Activated CD4-positive, CD25-positive, alpha-beta regulatory T cell (primary cell): Measurements from ENCODE around the gene SPINT4.

Experiments
- DNase-seq, 4 experiments: peaks; one replicate each; lab custom pipeline; 2025; lab: John Stamatoyannopoulos, UW

Gene SPINT4

DNA sequence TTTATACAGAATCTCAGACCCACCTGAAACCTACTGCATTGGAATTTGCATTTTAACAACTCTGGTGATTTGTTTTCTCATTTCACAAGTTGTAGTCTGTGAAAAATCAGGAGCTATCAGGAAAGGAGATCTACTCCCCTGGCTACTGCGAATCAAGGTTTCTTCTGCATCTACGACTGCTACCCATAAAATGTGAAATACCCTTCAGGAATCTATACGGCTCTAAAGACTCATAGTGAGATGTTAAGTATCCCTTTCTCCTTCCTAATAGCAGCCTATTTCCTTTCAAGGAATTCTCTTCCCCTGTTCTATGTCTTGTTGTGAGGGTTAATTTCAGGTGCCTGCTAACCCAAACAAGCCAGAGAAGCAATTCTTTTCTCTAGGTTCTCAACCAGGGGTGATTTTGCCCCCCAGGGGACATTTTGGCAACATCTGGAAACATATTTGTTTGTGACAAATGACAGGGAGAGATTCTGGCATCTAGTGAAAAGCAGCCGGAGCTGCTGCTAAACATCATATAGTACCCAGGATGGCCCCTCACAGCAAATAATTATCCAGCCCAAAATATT lies 43.2 kb downstream of the SPINT4 start:
- DNase-seq, result no peak

DNA sequence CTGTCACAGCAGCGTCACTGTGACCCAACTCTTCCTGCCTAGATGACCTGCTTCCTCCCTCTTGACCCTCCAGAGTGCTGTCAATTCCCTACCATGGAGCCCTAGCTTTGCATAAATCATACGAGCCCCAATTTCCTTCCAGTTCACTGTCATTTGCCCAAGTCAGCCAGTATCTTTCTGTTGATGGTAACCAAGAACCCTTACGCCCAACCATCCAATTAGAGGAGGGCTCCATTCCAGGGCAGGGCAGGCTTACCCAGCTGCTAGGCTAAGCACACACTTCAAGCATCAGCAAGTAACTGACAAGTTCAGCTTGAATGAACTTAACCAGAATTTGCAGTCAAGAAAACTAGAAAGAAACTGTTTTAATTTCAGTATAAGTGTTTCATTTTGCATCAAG lies 43.8 kb downstream of the SPINT4 start:
- no peak for DNase-seq

DNA sequence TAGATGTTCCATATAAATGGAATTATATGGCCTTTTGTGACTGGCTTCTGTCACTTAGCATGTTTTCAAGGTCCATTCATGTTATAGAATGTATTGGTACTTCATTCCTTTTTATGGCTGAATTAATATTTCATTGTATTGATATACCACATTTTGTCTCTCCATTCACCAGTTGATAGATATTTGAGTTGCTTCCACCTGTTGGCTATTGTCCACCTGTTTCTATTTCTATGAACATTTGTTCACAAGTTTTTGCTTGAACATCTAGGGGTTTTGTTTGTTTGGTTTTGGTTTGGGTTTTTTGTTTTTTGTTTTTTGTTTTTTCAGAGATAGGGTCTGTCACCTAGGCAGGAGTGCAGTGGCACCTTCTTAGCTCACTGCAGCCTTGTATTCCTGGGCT lies 46.3 kb downstream of the SPINT4 start:
- no peak for DNase-seq

DNA sequence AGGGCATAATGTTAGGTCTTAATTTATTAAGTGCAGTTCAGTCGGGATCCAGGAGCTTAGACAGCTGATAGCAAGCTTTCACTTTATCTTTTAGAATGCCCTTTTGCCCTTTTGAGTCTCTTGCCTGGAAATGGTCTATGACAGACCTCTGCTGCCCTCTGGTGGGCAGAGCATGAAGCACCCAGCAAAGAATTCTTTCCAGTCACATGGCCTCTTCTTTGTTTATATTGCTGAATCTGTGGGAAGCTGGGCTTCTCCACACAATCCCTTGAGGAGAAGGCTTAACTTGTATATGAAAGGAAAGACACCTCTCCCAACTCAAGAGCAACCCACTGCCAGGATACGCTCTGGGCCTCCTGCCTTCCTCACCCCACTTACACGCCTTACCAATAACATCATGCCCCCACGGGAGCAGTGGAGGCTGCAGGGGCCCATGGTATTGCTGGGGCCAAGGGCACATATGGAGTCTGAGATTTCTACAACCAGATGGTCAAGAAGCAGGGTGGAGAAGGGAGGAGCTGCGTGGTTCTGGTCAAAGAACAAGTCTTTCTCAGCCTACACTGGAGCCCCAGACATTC lies 49.1 kb downstream of the SPINT4 start:
- DNase-seq, result peak; percentile 56 to 72 (median 61)

DNA sequence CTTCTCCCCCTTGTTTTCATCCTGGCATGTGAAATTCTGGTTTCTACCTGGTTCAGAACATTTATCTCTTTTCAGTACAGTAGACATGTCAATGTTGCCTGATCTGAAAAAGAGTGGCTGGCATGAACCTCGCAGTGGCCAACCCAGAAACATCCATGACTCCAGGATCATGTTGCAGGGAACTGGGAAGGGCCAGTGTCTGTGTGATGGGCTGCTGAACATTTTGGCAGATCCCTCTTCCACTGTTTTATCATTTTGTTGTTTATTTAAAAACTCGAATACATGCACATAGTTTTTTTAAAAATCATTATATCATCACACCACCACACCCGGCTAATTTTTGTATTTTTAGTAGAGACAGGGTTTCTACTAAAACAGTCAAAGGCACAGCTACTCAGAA lies 50.5 kb downstream of the SPINT4 start:
- DNase-seq, result no peak

DNA sequence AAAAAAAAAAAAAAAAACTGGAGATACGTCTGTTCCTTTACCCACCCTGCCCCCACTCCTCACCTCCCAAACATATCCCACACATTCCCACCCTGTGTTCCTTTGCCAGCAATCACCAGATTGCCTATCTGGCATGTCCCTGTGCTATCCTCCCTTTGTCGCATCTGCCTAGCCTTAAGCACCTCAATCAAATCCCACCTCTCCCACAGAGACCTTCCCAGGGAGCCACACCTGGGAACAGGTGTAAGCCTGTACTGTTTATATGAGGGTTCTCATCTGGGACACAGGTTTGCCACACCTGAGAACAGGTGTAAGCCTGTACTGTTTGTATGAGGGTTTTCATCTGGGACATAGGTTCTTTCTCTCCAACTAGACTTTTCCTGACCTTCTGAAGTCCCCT lies 52.8 kb downstream of the SPINT4 start:
- no peak for DNase-seq

DNA sequence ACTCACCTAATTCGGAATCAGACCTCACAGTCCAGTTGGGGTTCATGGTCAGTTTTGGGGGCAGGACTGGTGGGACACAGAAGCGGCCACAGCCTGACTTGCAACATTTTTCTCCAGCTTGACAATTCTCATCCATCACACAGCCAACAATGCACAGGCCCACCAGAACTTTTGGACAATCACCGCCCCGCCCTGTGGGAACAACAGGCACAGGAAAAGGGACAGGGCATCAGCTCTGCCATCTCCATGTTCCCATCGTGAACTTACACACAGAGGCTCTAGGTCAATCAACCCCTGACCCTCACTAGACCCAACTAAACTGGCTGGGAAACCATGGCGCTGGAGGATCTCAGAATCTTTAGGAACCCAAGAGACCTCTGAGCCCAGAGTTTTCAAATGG lies 53.3 kb downstream of the SPINT4 start:
- no peak for DNase-seq
